Parietal lobe (tissue), 1 donor: ENCODE data around the gene UBE3B. TPM values are rescaled to one million over a fixed set of nuclear protein-coding genes. Genes with fewer than 3 reads are reported as not detected.

Source experiments
- total RNA-seq: library from RNA; depleted of rRNA; stranded (reverse); fragments of >200 nt; gene quantifications from one replicate; pipeline ENCODE4 v1.2.3, GENCODE V29; 2014

The UBE3B gene
- total RNA-seq: 44.4 TPM

GRCh38 chr12:109477185-109477962, at the start of gene UBE3B, which contains the start of gene KCTD10:
TSS of gene UBE3B (plus strand) at chr12:109477634. CDS start at chr12:109483552, 5,918 bp downstream.
TSS of gene KCTD10 (minus strand) at chr12:109477300. CDS start at chr12:109477262, 38 bp downstream.

GRCh38 chr12:109573029-109573913, 95.8 kb downstream of the UBE3B start, which contains the start of the genes MMAB and MVK:
TSS of gene MMAB (minus strand) at chr12:109573504. CDS start at chr12:109573480, 24 bp downstream.
TSS of gene MVK (plus strand) at chr12:109573794. CDS start at chr12:109574823, 1,029 bp downstream.

Other genes with a start within 250 kb of the UBE3B start
- 0.94 TPM for gene FOXN4, start 168.3 kb upstream of the UBE3B start, total RNA-seq
- gene MYO1H, start 129.7 kb upstream of the UBE3B start, total RNA-seq: 0.31 TPM
- gene KCTD10, start 334 bp upstream of the UBE3B start, total RNA-seq: 67.6 TPM
- 18.8 TPM for gene MMAB, start 95.9 kb downstream of the UBE3B start, total RNA-seq
- gene MVK, start 96.2 kb downstream of the UBE3B start, total RNA-seq: 24.1 TPM
- 5.9 TPM for gene FAM222A, start 236.2 kb downstream of the UBE3B start, total RNA-seq